Choroid plexus epithelial cell (primary cell): ENCODE measurements around the gene COL19A1.

Source experiments
- DNase-seq: peaks from one replicate; pipeline ENCODE4 v3.0.0-alpha.2; 2010; ENCODE audit warnings: low read depth
- H3K4me3 ChIP-seq: 2 replicates; pipeline ENCODE4 v1.5.1; 2011; ENCODE audit warnings: low read depth, mild to moderate bottlenecking, control low read depth, low read length, moderate library complexity
- CTCF ChIP-seq: conservative IDR thresholded peaks from 2 replicates; pipeline ENCODE4 v1.5.1; 2011; ENCODE audit warnings: low read depth, mild to moderate bottlenecking, control low read depth, inconsistent platforms, low read length, moderate library complexity

Gene COL19A1

GRCh38 chr6:70037445-70037844, 171.1 kb downstream of the COL19A1 start:
- DNase-seq, result no peak

GRCh38 chr6:70040766-70041165, 174.4 kb downstream of the COL19A1 start:
- no peak for DNase-seq
- no peak for TF ChIP-seq CTCF
- no peak overlapping the region for H3K4me3 ChIP-seq

More at GRCh38 chr6:70037445-70037844, 171.1 kb downstream of the COL19A1 start:
- no peak for TF ChIP-seq CTCF
- H3K4me3 ChIP-seq, result no peak overlapping the region

GRCh38 chr6:70041411-70041810, 175.1 kb downstream of the COL19A1 start:
- H3K4me3 ChIP-seq, result no peak overlapping the region
- no peak for TF ChIP-seq CTCF
- no peak for DNase-seq

GRCh38 chr6:70045413-70045812, 179.1 kb downstream of the COL19A1 start:
- no peak for TF ChIP-seq CTCF
- DNase-seq, result no peak
- H3K4me3 ChIP-seq, result no peak overlapping the region

GRCh38 chr6:70051197-70052124, 185.1 kb downstream of the COL19A1 start:
- no peak for DNase-seq
- H3K4me3 ChIP-seq, result no peak overlapping the region
- TF ChIP-seq CTCF, result no peak

- no peak overlapping the region for H3K4me3 ChIP-seq
- DNase-seq, result no peak
- TF ChIP-seq CTCF, result no peak
These were observed 192.8 kb downstream of the COL19A1 start for GRCh38 chr6:70059039-70059719.
